Mammary epithelial cell (primary cell): ENCODE measurements around the gene CHST14.

Source experiments
- CTCF ChIP-seq, 2 donors: IDR thresholded peaks in 1 of 2; conservative IDR thresholded peaks in 1 of 2; 2 replicates each; pipeline ENCODE4 v1.5.1; 2011 to 2012; ENCODE audit warnings: inconsistent platforms in 2 of 2, low read length in 2 of 2, mild to moderate bottlenecking in 2 of 2, control low read depth in 1 of 2, low read depth in 1 of 2; ENCODE audit not compliant: insufficient read depth in 1 of 2; ENCODE audit errors: extremely low read depth in 1 of 2
- EZH2 ChIP-seq: IDR thresholded peaks from 2 replicates; pipeline ENCODE4 v1.6.1; 2012; ENCODE audit warnings: low read length, inconsistent platforms, borderline replicate concordance

- TF ChIP-seq CTCF (conservative IDR thresholded peaks at IDR 0.05 in 1 of 2, IDR thresholded peaks at IDR 0.05 in 1 of 2; ENCODE audit: extremely low read depth in 1 of 2, insufficient read depth in 1 of 2, low read depth in 1 of 2, low read length in 2 of 2): no peak
- no peak for TF ChIP-seq EZH2
These were observed 22.5 kb downstream of the CHST14 start for GRCh38 chr15:40493089-40493840.
